Fibroblast of peridontal ligament (primary cell): ENCODE data around the gene PGP.
A peak's percentile ranks its signal among the peaks of the same experiment; 100 is the strongest.
"Not testable (repeated sequence)": the region's sequence is repeated elsewhere in the genome, so short reads cannot be mapped to it uniquely, and the experiment has no call there.

Experiments
- DNase-seq: peaks from one replicate; pipeline ENCODE4 v3.0.0-alpha.2; 2010; ENCODE audit errors: extremely low read depth

PGP gene

GRCh38 chr16:2223221-2223941 lies 8.7 kb upstream of the PGP start, which contains the start of gene E4F1:
TSS of gene E4F1 (plus strand) at chr16:2223591. CDS start at chr16:2223614, 23 bp downstream.
- peak; percentile 98 for DNase-seq

GRCh38 chr16:2216330-2216729 lies 1.7 kb upstream of the PGP start:
- DNase-seq = no peak

- DNase-seq = no peak
Measured at GRCh38 chr16:2213817-2214718, 572 bp downstream of the PGP start.

DNA sequence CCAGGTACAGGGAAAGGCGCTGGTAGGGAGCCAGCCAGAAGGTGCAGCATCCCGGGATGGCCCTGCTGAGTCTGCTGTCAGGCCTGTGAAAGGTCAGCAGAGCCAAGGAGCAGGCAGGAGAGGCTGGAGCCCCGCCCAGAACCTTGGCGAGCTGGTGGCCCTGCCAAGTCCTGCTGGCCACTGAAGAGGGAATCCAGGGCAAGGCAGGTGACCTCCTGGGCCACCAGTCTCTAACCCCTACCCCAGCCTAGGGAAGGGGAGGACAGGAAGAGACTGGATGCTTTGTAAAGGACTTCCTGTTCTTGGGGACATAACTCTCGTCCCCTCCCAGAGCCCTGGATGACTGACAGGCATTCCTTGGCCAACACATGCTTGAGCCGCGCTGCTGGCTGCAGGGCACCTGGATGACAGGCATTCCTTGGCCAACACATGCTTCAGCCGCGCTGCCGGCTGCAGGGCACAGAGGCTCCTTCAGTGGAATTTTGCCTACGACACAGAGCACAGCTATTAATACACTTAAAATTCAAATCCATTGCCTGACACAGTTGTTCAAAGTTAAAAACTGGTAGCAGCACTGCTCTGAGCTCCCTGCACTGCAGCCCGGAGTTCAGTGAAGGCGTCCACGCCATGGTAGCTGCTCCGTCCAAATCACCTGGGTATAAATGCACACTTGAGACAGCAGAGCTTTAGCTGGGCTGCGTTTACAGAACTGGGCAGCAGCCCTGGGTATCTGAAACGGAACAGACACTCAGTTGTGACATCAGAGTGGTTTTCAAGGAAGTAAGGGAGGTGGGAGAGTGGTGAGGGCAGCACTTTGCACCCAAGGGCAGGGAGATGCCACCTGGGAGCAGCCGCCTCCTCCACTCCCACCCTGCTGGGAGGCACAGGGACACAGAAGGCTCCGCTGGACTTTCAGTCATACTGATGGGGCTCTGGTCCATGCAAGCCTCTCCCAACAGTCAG lies 2.0 kb downstream of the PGP start:
- DNase-seq = no peak

DNA sequence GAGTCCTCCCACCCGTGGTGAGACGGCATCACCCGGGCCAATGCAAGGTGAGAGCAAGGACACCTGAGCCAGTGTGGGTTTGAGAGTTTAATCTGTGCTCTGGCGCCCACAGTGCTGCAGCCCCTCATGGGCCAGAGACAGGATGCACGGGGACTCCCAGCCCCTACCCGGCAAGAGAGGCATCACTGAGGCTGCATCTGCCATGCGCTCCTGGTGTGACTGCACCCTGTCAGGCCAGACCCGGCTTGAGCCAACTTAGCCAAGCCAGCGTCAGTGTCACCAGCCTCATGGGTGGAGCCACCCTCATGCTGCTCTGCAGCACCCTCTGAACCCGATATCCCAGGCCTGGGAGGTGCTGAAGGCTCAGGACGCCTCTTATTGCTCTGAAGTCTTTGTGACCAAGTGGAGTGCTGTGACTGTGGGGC lies 2.7 kb downstream of the PGP start:
- no peak for DNase-seq

DNA sequence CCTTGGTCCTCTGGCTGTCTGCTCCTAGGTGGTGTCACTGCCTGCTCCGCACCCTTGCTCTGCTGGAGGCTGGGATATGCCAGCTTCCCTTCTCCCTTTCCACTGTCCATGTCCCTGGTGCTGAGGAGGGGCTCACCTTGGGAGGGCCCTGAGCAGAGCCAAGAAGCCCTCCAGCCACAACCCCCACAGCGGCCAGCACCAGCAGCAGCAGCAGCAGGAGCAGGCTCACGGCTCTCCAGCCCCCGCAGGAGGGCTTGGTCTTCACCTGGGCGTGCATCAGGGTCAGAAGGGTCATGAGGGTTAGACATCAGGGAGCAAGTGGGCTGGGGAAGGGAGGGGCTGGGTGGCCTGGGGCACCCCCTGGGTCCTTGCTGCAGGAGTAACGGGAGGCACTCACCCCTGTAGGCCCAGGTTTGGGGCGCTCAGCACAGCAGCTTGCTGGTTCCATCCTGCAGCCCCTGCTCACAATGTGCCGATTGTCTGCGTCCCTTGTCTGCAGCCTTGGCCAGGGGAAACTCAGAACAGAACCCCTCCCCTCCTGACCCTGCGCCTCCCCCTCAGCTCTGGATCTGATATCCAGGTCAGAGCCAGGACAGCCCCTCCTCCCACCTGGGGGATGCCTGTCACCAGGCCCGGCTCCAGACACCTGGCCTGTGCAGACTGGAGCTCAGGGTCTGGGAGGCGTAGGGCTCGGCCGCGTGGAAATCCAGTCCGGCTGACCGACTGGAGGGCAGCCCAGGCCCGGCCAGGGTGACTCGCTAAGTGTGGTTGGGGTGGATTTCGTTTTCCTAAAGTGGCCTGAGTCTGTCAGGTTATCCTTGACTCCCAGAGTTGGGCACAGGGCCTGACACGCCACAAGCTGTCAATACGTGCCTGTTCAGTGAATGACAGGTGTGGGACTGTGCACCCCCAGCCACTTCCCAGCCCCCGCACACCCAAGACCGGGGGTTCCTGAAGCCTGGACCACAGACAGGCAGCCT lies 4.0 kb downstream of the PGP start, which contains the start of gene BRICD5:
BRICD5 (minus strand) TSS at position 478 of the 980 bp plus-strand sequence; CDS start at position 448, 30 bp downstream.
- no peak for DNase-seq

DNA sequence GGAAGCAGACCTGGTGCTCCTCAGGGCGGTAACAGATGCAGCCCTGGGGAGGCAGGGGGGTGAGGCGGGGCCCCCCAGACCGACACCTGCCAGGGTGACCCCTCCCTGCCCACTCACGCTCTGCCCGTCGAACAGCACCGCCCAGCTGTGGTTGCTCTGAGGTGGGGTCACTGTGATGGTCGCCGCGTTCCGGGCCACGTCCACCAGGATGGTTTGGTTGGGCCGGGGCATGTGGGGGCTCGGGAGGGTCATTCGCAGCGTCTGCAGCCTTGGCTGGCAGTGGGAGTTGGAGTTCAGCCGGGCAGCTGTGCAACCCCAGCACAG lies 4.7 kb downstream of the PGP start:
- DNase-seq = no peak

- no peak for DNase-seq
Measured at GRCh38 chr16:2209258-2210008, 5.2 kb downstream of the PGP start.

DNA sequence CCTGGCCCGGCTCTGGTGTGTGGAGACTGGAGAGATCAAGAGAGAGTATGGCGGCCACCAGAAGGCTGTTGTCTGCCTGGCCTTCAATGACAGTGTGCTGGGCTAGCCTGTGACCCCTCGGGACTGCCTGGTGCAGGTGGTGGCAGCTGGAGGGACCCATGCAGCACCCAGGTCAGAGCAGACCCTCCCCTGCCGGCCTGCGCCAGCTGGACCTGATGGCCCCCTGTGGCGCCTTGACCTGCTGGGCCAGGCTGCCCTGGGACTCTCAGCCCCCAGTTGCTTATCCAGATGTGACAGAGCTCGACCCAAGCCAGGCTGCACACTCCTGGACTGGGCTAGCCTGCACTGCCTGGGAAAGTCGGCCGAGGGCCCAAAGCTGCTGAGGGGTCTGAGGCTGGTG lies 5.9 kb downstream of the PGP start:
- DNase-seq = no peak

DNA sequence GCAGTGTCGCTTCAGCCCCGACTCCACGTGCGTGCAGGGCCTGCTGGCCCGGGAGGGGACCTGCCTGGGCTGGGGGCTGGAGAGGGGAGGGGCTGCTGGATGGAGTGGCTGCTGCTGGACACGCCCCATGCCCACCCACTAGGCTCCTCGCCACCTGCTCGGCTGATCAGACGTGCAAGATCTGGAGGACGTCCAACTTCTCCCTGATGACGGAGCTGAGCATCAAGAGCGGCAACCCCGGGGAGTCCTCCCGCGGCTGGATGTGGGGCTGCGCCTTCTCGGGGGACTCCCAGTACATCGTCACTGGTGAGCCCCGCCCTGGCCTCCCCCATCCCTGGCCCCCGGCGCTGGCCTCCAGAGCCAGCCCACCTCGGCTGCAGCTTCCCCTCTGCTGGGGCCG lies 6.3 kb downstream of the PGP start:
- no peak for DNase-seq

GRCh38 chr16:2207872-2208271 lies 6.8 kb downstream of the PGP start:
- DNase-seq = no peak

- DNase-seq = no peak
Measured at GRCh38 chr16:2206780-2207433, 7.7 kb downstream of the PGP start.

GRCh38 chr16:2206420-2206779 lies 8.2 kb downstream of the PGP start:
- DNase-seq = no peak

DNA sequence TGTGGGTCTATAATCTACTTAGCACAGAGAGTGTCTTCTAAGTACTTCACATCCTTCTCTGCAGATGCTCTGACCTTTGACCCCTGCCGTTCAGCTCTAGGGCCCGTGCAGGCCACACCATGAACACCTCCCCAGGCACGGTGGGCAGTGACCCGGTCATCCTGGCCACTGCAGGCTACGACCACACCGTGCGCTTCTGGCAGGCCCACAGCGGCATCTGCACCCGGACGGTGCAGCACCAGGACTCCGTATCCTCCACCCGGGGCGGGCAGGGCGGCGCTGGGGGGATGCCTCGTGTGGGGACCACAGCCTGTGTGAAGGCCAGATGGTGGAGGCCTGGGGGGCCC lies 8.7 kb downstream of the PGP start:
- no peak for DNase-seq

- DNase-seq = peak; percentile 84
Measured at GRCh38 chr16:2205104-2205966, 9.3 kb downstream of the PGP start, which contains the start of gene MLST8. TSS of gene MLST8 (plus strand) at chr16:2205454. CDS start at chr16:2206086, 632 bp downstream.

- DNase-seq = no peak
Measured at GRCh38 chr16:2204416-2205103, 10.1 kb downstream of the PGP start.

DNA sequence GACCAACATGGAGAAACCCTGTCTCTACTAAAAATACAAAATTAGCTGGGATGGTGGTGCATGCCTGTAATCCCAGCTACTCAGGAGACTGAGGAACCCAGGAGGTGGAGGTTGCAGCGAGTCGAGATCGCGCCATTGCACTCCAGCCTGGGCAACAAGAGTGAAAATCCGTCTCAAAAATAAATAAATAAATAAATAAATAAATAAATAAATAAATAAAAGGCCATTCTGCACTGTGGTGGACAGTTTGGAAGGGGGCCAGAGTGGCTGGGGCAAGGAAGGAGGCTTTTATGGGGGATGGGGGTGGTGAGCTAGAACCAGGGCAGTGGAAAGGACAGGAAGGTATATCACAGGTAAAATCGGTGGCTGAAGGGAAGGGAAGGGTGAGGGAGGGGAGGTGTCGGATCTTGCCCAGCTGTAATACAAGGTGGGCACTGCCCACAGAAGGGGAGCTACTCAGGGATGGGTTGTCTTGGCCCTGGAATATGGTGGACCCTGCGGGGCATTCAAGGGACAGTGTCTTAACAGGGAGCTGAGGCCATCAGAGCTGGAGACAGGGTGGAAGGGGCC lies 11.4 kb downstream of the PGP start:
- not testable (repeated sequence) for DNase-seq
